ENCODE measurements around the gene STPG2.

Gene STPG2

DNA sequence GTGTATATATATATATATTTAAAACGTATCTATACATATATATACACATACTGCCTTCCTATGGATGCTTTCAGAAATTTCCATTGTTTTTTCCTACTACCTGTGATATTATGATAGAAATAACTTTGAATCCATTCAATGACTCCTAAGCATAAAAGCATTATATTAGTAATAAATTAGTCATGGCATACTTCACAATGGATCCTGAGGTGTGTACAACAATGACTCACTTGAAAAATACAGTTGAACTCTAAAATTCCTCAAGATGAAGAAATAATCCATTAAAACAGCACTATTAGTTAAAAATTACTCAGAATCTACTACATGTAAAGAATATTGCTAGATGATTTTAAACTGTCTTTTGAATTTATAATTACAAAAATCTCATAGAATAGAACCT, 201.1 kb downstream of the STPG2 start:
- Histone ChIP-seq H3K27me3 (ENCODE audit: low read depth, low read length) (no peaks in the 10 kb centered on the region), H4K20me1 (ENCODE audit: insufficient read depth, low read length) (no peaks in the 10 kb centered on the region), H3K36me3 (replicated peaks; ENCODE audit: low read depth, low read length) (no peaks in the 10 kb centered on the region), H3K27ac (ENCODE audit: low read length) (no peak overlapping the region), H3K79me2 (ENCODE audit: low read length) (no peaks in the 10 kb centered on the region), H3K9me3 (ENCODE audit: insufficient read depth, low read length) (no peaks in the 10 kb centered on the region), H3K4me3 (ENCODE audit: low read length) (no peak overlapping the region), H3K9ac (ENCODE audit: low read length) (no peak overlapping the region), H2AFZ (ENCODE audit: low read depth, low read length) (no peak overlapping the region), H3K4me1 (ENCODE audit: low read length) (no peaks in the 10 kb centered on the region), H3K4me2 (ENCODE audit: low read length) (no peak overlapping the region)
- TF ChIP-seq EZH2phosphoT487 (IDR thresholded peaks at IDR 0.05; ENCODE audit: low read depth) = no peak
- TF ChIP-seq, protein P1, sequence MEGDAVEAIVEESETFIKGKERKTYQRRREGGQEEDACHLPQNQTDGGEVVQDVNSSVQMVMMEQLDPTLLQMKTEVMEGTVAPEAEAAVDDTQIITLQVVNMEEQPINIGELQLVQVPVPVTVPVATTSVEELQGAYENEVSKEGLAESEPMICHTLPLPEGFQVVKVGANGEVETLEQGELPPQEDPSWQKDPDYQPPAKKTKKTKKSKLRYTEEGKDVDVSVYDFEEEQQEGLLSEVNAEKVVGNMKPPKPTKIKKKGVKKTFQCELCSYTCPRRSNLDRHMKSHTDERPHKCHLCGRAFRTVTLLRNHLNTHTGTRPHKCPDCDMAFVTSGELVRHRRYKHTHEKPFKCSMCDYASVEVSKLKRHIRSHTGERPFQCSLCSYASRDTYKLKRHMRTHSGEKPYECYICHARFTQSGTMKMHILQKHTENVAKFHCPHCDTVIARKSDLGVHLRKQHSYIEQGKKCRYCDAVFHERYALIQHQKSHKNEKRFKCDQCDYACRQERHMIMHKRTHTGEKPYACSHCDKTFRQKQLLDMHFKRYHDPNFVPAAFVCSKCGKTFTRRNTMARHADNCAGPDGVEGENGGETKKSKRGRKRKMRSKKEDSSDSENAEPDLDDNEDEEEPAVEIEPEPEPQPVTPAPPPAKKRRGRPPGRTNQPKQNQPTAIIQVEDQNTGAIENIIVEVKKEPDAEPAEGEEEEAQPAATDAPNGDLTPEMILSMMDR (IDR thresholded peaks at IDR 0.05; ENCODE audit: low read depth, low read length) = no peak

- H2AFZ ChIP-seq (ENCODE audit: low read depth, low read length) = no peak overlapping the region
- no peak overlapping the region for H3K4me3 ChIP-seq (ENCODE audit: low read length)
- H3K4me2 ChIP-seq (ENCODE audit: low read length) = no peak overlapping the region
- H3K27ac ChIP-seq (ENCODE audit: low read length) = no peak overlapping the region
- no peaks in the 10 kb centered on the region for H4K20me1 ChIP-seq (ENCODE audit: insufficient read depth, low read length)
- TF ChIP-seq, protein P1 (IDR thresholded peaks at IDR 0.05; ENCODE audit: low read depth, low read length) = no peak
- no peak for TF ChIP-seq EZH2phosphoT487 (IDR thresholded peaks at IDR 0.05; ENCODE audit: low read depth)
- no peaks in the 10 kb centered on the region for H3K36me3 ChIP-seq (replicated peaks; ENCODE audit: low read depth, low read length)
- no peaks in the 10 kb centered on the region for H3K27me3 ChIP-seq (ENCODE audit: low read depth, low read length)
- H3K4me1 ChIP-seq (ENCODE audit: low read length) = no peaks in the 10 kb centered on the region
- no peaks in the 10 kb centered on the region for H3K79me2 ChIP-seq (ENCODE audit: low read length)
- H3K9ac ChIP-seq (ENCODE audit: low read length) = no peak overlapping the region
- H3K9me3 ChIP-seq (ENCODE audit: insufficient read depth, low read length) = no peaks in the 10 kb centered on the region
Observed at GRCh38 chr4:97938141-97938540, 205.1 kb downstream of the STPG2 start.

DNA sequence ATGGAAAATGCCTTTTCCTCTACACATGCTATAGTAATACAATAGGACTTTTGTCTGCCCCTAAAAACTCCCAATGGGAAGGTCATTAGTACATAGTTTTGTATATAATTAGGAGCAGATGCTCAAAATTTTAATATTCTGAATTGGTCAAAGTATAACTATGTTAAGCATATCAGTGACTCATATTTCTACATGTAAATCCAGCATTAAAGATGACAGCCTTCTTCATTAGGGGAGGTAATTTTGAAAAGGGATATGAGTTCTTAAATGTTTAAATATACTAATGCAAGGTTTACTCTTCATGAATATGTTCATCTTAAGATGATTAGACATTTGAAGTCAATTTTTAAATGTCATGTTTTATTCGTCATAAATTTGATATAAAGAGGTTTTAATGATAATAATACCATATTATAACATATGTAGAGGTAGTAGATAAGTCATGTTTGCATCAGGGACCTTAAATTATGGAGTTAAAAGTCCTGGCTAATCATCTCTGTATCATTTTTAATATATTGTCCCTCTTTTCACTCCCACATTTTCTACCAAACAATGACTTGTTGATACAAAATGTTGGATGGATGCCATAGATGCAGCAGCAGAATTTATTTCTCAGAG, 218.8 kb downstream of the STPG2 start:
- no peak for TF ChIP-seq EZH2phosphoT487 (IDR thresholded peaks at IDR 0.05; ENCODE audit: low read depth)
- TF ChIP-seq, protein P1 (IDR thresholded peaks at IDR 0.05; ENCODE audit: low read depth, low read length) = no peak
- Histone ChIP-seq H3K27me3 (ENCODE audit: low read depth, low read length) (no peaks in the 10 kb centered on the region), H3K79me2 (ENCODE audit: low read length) (no peaks in the 10 kb centered on the region), H4K20me1 (ENCODE audit: insufficient read depth, low read length) (no peaks in the 10 kb centered on the region), H3K9ac (ENCODE audit: low read length) (no peak overlapping the region), H2AFZ (ENCODE audit: low read depth, low read length) (no peak overlapping the region), H3K27ac (ENCODE audit: low read length) (no peak overlapping the region), H3K36me3 (replicated peaks; ENCODE audit: low read depth, low read length) (no peaks in the 10 kb centered on the region), H3K4me2 (ENCODE audit: low read length) (no peak overlapping the region), H3K4me3 (ENCODE audit: low read length) (no peak overlapping the region), H3K4me1 (ENCODE audit: low read length) (peaks cover 12% of the 10 kb centered on the region), H3K9me3 (ENCODE audit: insufficient read depth, low read length) (no peaks in the 10 kb centered on the region)

DNA sequence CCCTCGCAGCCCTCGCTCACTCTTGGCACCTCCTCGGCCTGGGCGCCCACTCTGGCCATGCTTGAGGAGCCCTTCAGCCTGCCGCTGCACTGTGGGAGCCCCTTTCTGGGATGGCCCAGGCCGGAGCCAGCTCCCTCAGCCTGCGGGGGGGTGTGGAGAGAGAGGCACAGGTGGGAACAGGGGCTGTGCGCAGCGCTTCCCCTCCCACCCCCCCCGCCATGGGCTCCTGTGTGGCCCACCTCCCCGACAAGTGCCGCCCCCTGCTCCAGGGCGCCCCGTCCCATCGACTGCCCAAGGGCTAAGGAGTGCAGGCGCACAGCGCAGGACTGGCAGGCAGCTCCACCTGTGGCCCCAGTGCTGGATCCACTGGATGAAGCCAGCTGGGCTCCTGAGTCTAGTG, 220.2 kb downstream of the STPG2 start:
- H3K27ac ChIP-seq (ENCODE audit: low read length) = no peak overlapping the region
- H3K4me1 ChIP-seq (ENCODE audit: low read length) = peaks cover 12% of the 10 kb centered on the region
- no peaks in the 10 kb centered on the region for H3K36me3 ChIP-seq (replicated peaks; ENCODE audit: low read depth, low read length)
- H3K27me3 ChIP-seq (ENCODE audit: low read depth, low read length) = no peaks in the 10 kb centered on the region
- no peak overlapping the region for H2AFZ ChIP-seq (ENCODE audit: low read depth, low read length)
- H3K4me2 ChIP-seq (ENCODE audit: low read length) = no peak overlapping the region
- no peaks in the 10 kb centered on the region for H4K20me1 ChIP-seq (ENCODE audit: insufficient read depth, low read length)
- no peak overlapping the region for H3K9ac ChIP-seq (ENCODE audit: low read length)
- no peak overlapping the region for H3K4me3 ChIP-seq (ENCODE audit: low read length)
- H3K9me3 ChIP-seq (ENCODE audit: insufficient read depth, low read length) = no peaks in the 10 kb centered on the region
- no peaks in the 10 kb centered on the region for H3K79me2 ChIP-seq (ENCODE audit: low read length)
- TF ChIP-seq EZH2phosphoT487 (IDR thresholded peaks at IDR 0.05; ENCODE audit: low read depth) = no peak
- TF ChIP-seq, protein P1 (IDR thresholded peaks at IDR 0.05; ENCODE audit: low read depth, low read length) = no peak

All from OCI-LY3 (cell line).